Measurements from ENCODE around the gene ZNF8. TPM values are rescaled to one million over a fixed set of nuclear protein-coding genes. Genes with fewer than 3 reads are reported as not detected.
"Not testable (repeated sequence)": the region's sequence is repeated elsewhere in the genome, so short reads cannot be mapped to it uniquely, and the experiment has no call there.

The ZNF8 gene
- total RNA-seq, 1 donor = 13.4 TPM

DNA sequence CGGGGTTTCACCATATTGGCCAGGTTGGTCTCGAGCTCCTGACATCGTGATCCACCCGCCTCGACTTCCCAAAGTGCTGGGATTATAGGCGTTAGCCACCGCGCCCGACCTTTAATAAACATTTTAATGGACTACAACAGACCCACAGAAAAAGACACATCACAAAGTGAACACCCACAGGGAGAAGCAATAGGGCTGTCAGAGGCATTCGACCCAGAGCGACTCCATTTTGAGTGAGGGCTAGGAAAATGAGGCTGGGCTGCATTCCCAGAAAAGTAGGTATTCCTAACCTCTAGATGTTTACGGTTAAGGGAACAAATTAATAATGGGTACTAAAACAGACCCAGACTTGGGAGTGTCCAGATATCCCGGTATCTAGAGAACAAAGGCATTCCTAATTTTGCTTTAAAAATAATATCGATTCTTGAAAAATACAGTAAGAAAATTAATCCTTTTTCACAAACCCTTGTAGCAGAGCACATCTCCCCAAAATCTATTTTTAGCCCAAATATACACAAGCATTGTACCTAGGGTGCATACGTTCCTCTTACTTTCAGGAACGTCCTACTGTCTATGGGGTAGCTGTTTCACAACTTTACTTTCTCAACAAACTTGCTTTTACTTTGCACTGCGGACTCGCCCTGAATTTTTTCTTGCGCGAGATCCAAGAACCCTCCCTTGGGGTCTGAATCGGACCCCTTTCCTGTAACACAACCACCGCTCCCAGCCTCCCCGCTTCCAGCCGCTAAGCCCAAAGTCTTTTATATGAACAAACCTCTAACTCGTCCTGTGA, 811 bp upstream of the ZNF8 start:
- H3K9me3 ChIP-seq (ENCODE audit: low read depth, low read length) = no peaks in the 10 kb centered on the region
- peaks cover 20% of the 10 kb centered on the region for H3K4me1 ChIP-seq (ENCODE audit: insufficient read depth, low read length)
- H3K4me3 ChIP-seq (ENCODE audit: low read length) = peak overlapping the region; percentile 96
- H3K27me3 ChIP-seq (ENCODE audit: insufficient read depth, low read length) = no peaks in the 10 kb centered on the region

DNA sequence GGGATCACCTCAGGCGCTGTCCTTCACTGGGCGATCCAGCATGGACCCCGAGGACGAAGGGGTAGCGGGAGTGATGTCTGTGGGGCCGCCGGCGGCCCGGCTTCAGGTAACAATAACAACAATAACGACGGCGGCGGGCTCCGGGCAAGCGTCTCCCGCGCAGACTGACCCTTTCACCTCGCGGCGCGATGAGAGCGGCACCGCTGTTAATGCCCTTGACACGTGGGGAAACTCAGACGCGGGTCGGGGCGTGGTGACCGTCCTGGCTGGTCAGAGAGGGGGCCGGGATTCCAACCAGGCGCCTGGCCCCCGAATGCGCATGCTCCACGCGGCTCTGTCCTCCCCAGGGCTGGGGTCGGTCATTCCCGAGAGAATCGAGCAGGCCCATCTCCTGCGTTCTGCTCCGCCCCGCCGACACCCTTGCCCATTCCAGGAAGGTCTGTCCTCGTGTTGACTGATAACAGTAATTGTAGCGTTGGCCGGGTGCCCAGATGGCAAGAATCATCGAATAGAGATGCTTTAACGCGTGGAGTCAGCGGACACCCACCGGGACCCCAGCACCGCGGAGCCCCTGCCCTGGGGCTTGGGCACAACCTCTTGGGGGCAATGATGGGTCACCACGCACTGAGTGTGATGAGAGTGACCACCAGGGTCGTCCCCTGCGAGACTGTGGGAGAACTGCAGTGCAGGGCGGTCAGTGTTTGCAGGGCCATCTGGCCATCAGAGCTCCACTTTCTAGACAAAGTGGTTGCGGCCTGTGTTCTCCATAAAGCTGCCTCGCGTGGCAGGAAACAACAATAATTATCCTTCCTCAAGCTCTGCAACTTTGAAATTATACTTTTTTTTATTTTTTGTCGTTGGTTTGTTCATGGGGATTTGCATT, 528 bp downstream of the ZNF8 start:
- no peaks in the 10 kb centered on the region for H3K9me3 ChIP-seq (ENCODE audit: low read depth, low read length)
- no peaks in the 10 kb centered on the region for H3K27me3 ChIP-seq (ENCODE audit: insufficient read depth, low read length)
- peaks cover 20% of the 10 kb centered on the region for H3K4me1 ChIP-seq (ENCODE audit: insufficient read depth, low read length)
- H3K4me3 ChIP-seq (ENCODE audit: low read length) = peak overlapping the region; percentile 96

DNA sequence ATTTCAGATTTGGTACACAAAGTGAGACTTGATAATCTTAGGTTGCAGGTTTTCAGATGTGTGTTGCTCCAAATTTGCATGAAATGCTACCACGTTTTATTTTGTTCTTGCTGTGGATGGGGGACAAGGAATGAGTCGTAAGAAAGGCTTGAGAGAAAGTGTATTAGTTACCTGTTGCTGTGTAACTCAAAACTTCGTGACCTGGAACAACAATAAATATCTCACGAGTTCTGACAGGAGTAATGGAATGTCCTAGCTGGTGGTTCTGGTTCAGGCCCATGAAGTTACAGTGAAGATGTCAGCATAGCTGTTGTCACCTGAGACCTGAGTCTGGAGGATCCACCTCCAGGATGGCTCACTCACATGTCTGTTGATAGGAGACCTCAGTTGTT, 1.2 kb downstream of the ZNF8 start:
- H3K9me3 ChIP-seq (ENCODE audit: low read depth, low read length) = no peaks in the 10 kb centered on the region
- no peak overlapping the region for H3K4me3 ChIP-seq (ENCODE audit: low read length)
- H3K27me3 ChIP-seq (ENCODE audit: insufficient read depth, low read length) = no peaks in the 10 kb centered on the region
- H3K4me1 ChIP-seq (ENCODE audit: insufficient read depth, low read length) = peaks cover 20% of the 10 kb centered on the region

DNA sequence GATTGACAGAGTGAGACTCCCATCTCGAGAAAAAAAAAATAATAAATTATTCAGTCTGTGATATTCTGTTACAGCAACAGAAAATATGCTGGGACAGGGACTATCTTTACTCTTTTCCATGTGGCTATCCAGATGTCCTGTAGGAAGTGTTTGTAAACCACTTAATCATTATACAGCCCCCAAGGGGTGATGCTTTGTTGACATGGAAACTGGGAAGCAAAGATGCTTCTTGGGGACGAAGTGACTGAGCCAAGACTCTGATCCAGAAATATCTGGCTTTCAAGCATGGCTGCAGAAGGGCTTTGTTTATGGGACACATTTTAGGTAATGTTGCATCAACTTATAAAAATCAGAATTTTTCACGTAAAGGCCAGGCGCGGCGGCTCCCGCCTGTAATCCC, 5.4 kb downstream of the ZNF8 start:
- Histone ChIP-seq H3K4me3 (ENCODE audit: low read length) (no peak overlapping the region), H3K4me1 (ENCODE audit: insufficient read depth, low read length) (peaks cover 10% of the 10 kb centered on the region), H3K27me3 (ENCODE audit: insufficient read depth, low read length) (no peaks in the 10 kb centered on the region), H3K9me3 (ENCODE audit: low read depth, low read length) (no peaks in the 10 kb centered on the region)

DNA sequence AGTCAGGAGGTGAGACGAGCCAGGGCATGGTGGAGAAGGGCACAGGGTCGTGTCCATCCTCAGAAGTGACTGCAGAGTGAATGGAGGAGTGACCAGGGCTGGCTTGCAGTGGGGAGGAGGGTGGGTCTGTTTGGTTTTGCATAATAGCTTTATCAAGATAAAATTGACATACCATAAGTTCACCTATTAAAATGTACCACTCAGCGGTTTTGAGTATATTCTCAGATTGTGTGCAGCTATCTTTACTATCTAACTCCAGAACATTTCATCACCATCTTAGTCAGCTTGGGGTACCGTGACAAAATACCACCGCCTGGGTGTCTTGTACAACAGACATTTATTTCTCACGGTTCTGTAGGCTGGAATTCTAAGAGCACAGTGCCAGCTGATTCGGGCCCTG, 13.2 kb downstream of the ZNF8 start:
- Histone ChIP-seq H3K27me3 (ENCODE audit: insufficient read depth, low read length) (no peaks in the 10 kb centered on the region), H3K9me3 (ENCODE audit: low read depth, low read length) (peaks cover 32% of the 10 kb centered on the region), H3K4me3 (ENCODE audit: low read length) (no peak overlapping the region), H3K4me1 (ENCODE audit: insufficient read depth, low read length) (no peaks in the 10 kb centered on the region)

DNA sequence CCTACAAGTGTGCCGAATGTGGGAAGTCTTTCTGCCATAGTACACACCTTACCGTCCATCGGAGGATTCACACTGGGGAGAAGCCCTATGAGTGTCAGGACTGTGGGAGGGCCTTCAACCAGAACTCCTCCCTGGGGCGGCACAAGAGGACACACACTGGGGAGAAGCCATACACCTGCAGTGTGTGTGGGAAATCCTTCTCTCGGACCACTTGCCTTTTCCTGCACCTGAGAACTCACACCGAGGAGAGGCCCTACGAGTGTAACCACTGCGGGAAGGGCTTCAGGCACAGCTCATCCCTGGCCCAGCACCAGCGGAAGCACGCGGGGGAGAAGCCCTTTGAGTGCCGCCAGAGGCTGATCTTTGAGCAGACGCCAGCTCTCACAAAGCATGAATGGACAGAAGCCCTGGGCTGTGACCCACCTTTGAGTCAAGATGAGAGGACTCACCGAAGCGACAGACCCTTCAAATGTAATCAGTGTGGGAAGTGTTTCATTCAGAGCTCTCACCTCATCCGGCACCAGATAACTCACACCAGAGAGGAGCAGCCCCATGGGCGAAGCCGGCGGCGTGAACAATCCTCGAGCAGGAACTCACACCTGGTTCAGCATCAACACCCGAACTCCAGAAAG, 16.1 kb downstream of the ZNF8 start:
- Histone ChIP-seq H3K27me3 (ENCODE audit: insufficient read depth, low read length) (no peaks in the 10 kb centered on the region), H3K9me3 (ENCODE audit: low read depth, low read length) (peaks cover 32% of the 10 kb centered on the region), H3K4me1 (ENCODE audit: insufficient read depth, low read length) (no peaks in the 10 kb centered on the region), H3K4me3 (ENCODE audit: low read length) (no peak overlapping the region)

DNA sequence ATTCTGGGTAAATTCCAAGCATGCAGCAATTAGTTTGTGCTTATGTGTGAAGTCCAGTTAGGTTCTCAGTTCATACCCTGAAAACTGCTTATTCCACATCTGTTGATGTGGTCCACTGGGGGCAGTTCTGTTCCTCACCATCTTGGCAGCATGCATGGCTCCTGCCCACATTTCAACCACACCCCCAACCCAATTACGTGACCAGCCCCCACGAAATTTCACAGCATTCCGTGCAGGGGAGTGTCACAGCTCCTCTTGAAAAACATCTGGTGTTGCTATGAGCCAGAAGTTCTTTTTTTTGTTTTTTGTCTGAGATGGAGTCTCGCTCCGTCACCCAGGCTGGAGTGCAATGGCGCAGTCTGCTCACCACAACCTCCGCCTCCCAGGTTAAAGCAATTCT, 17.3 kb downstream of the ZNF8 start:
- Histone ChIP-seq H3K27me3 (ENCODE audit: insufficient read depth, low read length) (no peaks in the 10 kb centered on the region), H3K9me3 (ENCODE audit: low read depth, low read length) (peaks cover 32% of the 10 kb centered on the region), H3K4me3 (ENCODE audit: low read length) (no peak overlapping the region), H3K4me1 (ENCODE audit: insufficient read depth, low read length) (no peaks in the 10 kb centered on the region)

DNA sequence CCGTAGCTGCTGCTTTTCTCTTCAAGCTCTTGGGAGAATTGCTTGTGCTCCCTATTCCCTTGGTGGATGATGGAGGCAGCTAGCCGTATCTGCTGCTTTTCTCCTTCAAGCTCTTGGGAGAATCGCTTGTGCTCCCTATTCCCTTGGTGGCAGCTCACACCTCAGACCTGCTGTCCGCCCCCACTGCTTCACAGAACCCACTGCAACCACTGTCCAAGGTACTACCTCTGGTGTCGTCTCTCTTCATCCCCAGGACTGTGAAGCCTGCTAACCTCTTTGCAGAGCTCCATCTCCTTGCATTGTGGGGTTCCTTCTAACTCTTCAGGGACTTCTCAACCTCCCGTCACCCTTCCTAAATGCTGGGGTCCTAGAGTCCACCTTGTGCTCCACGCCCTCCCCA, 21.9 kb downstream of the ZNF8 start:
- H3K9me3 ChIP-seq (ENCODE audit: low read depth, low read length) = peaks cover 3% of the 10 kb centered on the region
- H3K27me3 ChIP-seq (ENCODE audit: insufficient read depth, low read length) = no peaks in the 10 kb centered on the region
- H3K4me3 ChIP-seq (ENCODE audit: low read length) = no peak overlapping the region

DNA sequence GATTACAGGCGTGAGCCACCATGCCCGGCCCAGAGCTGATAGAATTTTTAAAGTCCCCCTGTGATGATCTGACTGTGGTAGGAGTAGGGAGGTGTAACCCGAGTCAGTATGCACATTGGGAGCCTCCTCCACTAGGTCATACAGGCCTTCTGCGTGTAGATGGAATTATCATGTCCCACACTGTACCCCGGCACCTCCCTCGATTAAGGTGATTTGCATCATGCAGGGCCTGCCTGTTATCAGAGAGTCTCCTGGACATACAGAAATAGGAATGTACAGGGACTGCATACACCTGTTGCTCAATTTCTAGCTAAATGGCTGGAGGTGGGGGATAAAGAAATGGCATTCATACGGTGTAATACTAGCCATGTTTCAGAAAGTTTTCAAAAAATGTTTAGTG, 25.5 kb downstream of the ZNF8 start:
- Histone ChIP-seq H3K4me1 (ENCODE audit: insufficient read depth, low read length) (peaks cover 15% of the 10 kb centered on the region), H3K4me3 (ENCODE audit: low read length) (no peak overlapping the region), H3K27me3 (ENCODE audit: insufficient read depth, low read length) (no peaks in the 10 kb centered on the region)

More for the DNA sequence above, 21.9 kb downstream of the ZNF8 start:
- peaks cover 7% of the 10 kb centered on the region for H3K4me1 ChIP-seq (ENCODE audit: insufficient read depth, low read length)

DNA sequence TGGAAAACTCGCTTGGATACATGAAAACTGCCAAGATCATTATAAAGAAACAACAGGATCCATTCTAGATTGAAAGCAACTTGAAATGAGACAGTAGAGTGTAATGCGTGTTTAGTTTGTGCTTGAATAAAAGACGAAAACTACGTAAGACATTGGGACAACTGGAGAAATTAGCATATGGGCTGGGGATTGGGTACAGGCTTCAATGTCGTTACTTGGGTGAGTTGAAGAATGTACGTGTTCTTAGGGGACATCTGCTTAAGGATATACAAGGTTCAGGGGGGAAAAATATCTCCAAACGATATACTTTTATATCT, 26.0 kb downstream of the ZNF8 start:
- Histone ChIP-seq H3K4me3 (ENCODE audit: low read length) (peak overlapping the region; percentile 86), H3K4me1 (ENCODE audit: insufficient read depth, low read length) (peaks cover 15% of the 10 kb centered on the region), H3K27me3 (ENCODE audit: insufficient read depth, low read length) (no peaks in the 10 kb centered on the region), H3K9me3 (ENCODE audit: low read depth, low read length) (peaks cover 5% of the 10 kb centered on the region)

More for the DNA sequence above, 25.5 kb downstream of the ZNF8 start:
- H3K9me3 ChIP-seq (ENCODE audit: low read depth, low read length) = peaks cover 4% of the 10 kb centered on the region

DNA sequence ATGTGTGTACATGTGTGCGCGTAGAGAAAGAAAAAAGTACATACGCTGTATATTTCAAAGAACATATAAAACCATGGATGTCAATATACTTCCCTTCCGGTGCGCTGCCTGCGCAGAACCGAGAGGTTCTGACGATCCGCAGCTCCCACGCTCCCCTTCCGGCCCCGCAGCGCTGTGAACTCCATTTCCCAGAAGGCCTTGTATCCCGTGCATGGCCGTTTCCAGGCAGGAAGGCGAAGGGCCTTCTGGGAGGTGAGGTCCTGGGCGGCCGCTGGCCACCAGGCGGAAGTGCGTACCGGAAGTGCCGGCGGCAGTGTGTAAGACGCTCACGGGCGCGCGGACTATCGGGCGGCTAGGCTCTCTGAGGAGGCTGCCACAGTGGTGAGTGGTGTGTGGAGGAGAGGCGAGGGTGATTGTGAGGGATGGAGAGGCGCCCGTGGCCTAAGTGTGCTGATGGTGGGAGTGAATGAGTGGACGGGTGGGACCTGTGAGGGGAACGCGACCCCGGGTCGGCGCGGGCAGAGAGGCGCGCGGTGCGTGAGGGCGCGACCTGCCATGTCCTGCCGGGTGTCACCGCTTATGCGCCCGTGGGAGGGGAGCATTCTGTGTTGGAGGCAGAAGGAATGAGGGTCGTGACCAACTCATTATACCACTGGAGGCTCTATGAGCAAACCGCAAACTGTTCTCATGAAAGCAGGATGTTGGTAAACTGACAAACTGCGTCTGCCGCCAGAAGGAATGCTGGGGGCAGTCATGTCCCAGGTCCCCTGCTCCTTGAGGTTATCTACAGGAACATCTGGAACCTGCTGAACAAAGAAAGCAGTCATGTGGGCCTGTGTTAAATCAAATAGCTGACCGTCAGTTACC, 26.5 kb downstream of the ZNF8 start, which contains the start of gene ERVK3-1:
Gene ERVK3-1 (plus strand): TSS at position 313 of the 867 bp plus-strand sequence. CDS start 6,792 bp downstream, outside the sequence.
- Histone ChIP-seq H3K27me3 (ENCODE audit: insufficient read depth, low read length) (no peaks in the 10 kb centered on the region), H3K4me3 (ENCODE audit: low read length) (peak within 1 kb of the TSS; percentile 86), H3K9me3 (ENCODE audit: low read depth, low read length) (peaks cover 5% of the 10 kb centered on the region), H3K4me1 (ENCODE audit: insufficient read depth, low read length) (peaks cover 15% of the 10 kb centered on the region)

DNA sequence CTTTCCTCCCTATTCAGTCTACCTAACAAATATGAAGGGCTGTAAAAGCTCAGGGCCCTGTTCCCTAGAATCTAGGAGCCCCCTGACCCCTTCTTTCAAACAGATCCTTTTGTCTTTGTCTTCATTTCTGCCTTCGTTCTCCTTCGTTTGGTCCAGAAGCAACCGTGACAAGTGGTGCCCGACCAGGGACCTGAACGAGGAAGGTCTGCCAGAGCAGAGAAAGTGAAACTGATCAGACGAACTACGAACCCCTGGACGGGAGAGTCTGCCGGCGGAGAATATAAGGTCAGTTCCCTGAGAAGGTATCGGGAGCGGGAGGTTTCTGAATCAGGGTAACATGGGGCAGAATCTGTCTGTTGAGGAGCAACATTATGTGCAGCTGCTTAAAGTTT, 27.2 kb downstream of the ZNF8 start:
- Histone ChIP-seq H3K4me1 (ENCODE audit: insufficient read depth, low read length) (peaks cover 15% of the 10 kb centered on the region), H3K27me3 (ENCODE audit: insufficient read depth, low read length) (no peaks in the 10 kb centered on the region), H3K9me3 (ENCODE audit: low read depth, low read length) (peaks cover 5% of the 10 kb centered on the region), H3K4me3 (ENCODE audit: low read length) (peak overlapping the region; percentile 86)

DNA sequence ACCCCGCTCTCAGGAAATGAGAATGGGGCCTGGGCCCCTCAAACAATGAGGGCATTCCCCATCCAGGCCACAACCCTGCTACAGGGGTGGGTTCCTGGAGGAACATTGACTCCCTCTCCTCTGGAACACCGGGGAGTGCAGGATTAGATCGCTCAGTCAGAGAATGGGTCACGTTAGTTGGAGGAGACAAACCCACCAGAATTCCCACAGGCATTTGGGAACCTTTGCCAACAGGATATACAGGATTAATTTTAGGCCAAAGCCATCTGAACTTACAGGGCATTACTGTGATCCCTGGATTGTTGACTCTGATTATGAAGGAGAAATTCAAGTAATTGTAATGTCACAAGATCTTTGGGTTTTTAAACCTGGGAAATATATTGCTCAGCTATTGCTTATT, 29.0 kb downstream of the ZNF8 start:
- no peaks in the 10 kb centered on the region for H3K27me3 ChIP-seq (ENCODE audit: insufficient read depth, low read length)
- peaks cover 14% of the 10 kb centered on the region for H3K9me3 ChIP-seq (ENCODE audit: low read depth, low read length)
- peaks cover 15% of the 10 kb centered on the region for H3K4me1 ChIP-seq (ENCODE audit: insufficient read depth, low read length)
- H3K4me3 ChIP-seq (ENCODE audit: low read length) = no peak overlapping the region

DNA sequence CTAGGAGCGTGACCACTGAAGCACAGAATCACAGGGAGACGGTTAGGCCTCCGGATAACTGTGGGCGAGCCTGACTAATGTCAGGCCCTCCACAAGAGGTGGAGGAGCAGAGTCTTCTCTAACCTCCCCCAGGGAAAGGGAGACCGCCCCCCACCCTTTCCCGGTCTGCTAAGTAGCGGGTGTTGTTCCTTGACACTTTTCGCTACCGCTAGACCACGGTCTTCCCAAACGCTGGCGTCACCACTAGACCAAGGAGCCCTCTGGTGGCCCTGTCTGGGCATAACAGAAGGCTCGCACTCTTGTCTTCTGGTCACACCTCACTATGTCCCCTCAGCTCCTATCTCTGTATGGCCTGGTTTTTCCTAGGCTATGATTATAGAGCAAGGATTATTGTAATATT, 31.9 kb downstream of the ZNF8 start:
- H3K4me3 ChIP-seq (ENCODE audit: low read length); H3K27me3 ChIP-seq (ENCODE audit: insufficient read depth, low read length); H3K4me1 ChIP-seq (ENCODE audit: insufficient read depth, low read length): not testable (repeated sequence)
- peaks cover 14% of the 10 kb centered on the region for H3K9me3 ChIP-seq (ENCODE audit: low read depth, low read length)

Data from mononuclear cell (primary cell).